Measurements from ENCODE around the gene UBR2. TPM values are rescaled to one million over a fixed set of nuclear protein-coding genes. Genes with fewer than 3 reads are reported as not detected.

UBR2 gene
- total RNA-seq, 4 donors from 2014 or later, result 36.3 to 54.0 (median 44.3) TPM

DNA sequence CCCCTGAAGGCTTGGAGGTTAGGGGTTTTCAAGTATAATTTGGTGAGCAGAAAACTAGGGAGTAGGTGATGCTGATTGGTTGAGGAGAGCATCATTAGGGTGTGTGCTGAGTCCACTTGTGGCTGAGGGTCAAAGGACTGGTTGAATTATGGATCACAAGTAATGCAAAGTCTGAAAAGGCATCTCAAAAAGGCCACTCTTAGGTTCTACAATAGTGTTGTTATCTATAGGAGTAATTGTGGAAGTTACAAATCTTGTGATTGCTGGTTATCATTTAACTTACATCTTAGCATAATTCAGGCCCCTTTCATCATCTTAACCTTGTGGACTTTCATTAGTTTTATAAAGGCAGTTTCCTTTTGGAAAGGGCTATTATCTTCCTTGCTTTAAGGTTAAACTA is 60.8 kb downstream of the UBR2 start:
- TF ChIP-seq, protein P1, sequence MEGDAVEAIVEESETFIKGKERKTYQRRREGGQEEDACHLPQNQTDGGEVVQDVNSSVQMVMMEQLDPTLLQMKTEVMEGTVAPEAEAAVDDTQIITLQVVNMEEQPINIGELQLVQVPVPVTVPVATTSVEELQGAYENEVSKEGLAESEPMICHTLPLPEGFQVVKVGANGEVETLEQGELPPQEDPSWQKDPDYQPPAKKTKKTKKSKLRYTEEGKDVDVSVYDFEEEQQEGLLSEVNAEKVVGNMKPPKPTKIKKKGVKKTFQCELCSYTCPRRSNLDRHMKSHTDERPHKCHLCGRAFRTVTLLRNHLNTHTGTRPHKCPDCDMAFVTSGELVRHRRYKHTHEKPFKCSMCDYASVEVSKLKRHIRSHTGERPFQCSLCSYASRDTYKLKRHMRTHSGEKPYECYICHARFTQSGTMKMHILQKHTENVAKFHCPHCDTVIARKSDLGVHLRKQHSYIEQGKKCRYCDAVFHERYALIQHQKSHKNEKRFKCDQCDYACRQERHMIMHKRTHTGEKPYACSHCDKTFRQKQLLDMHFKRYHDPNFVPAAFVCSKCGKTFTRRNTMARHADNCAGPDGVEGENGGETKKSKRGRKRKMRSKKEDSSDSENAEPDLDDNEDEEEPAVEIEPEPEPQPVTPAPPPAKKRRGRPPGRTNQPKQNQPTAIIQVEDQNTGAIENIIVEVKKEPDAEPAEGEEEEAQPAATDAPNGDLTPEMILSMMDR (IDR thresholded peaks at IDR 0.05), result no peak
- no peak for TF ChIP-seq POLR2A (IDR thresholded peaks at IDR 0.05)
- H3K9me3 ChIP-seq, result no peaks in the 10 kb centered on the region
- H3K27ac ChIP-seq, result no peak overlapping the region
- H3K4me1 ChIP-seq, result peaks cover 9 to 11% of the 10 kb centered on the region in 2 donors
- intact Hi-C loops (cut with DNase I), result no loop called here
- no peaks in the 10 kb centered on the region for H3K27me3 ChIP-seq
- no peak overlapping the region for H3K4me3 ChIP-seq (replicated peaks in 1 of 3)
- DNase-seq, result no peak
- H3K36me3 ChIP-seq, result peaks cover 0 to 5% of the 10 kb centered on the region in 2 donors

DNA sequence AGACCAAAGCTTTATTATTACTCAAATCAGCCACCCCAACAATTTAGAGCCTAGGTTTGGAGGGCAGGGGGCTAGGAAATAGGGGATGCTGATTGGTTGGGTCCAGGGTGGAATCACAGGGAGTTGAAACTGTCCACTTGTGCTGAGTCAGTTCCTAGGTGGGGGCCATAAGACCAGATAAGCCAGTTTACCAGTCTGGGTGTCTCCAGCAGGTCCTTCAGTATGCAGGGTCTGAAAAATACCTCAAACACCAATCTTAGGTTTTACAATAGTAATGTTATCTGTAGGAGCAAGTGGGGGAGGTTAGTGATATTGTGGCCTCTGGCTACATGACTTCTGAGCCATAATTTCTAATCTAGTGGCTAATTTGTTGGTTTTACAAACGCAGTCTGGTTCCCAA is 63.2 kb downstream of the UBR2 start:
- WGBS, 2 donors, result 61 to 62% methylated on average over 1 of the region's 1 CpG
- intact Hi-C loops (cut with DNase I), result no loop called here
- Histone ChIP-seq H3K27ac (peak overlapping the region in 1 of 3 donors; percentile 32), H3K4me1 (peaks cover 9 to 11% of the 10 kb centered on the region in 2 donors), H3K9me3 (no peaks in the 10 kb centered on the region), H3K36me3 (no peaks in the 10 kb centered on the region), H3K4me3 (replicated peaks in 1 of 3) (no peak overlapping the region), H3K27me3 (no peaks in the 10 kb centered on the region)
- TF ChIP-seq, protein P1 (IDR thresholded peaks at IDR 0.05), result no peak
- TF ChIP-seq POLR2A (IDR thresholded peaks at IDR 0.05), result no peak
- no peak for DNase-seq

DNA sequence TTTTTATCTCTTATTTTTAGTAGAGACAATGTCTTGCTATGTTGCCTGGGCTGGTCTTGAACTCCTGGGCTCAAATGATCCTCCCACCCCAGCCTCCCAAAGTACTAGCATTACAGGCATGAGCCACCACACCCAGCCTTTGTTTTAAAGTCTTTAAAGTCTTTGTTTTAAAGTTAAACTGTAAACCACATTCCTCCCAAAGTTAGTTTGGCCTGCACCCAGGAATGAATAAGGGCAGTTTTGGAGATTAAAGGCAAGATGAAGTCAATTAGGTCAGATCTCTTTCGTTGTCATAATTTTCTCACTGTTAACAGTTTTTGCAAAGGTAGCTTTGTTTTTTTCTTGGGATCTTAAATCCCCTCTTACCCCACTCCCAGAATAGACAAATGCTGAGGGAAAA is 63.8 kb downstream of the UBR2 start:
- Histone ChIP-seq H3K9me3 (no peaks in the 10 kb centered on the region), H3K27ac (peak overlapping the region in 1 of 3 donors; percentile 32), H3K4me1 (peaks cover 9 to 11% of the 10 kb centered on the region in 2 donors), H3K4me3 (replicated peaks in 1 of 3) (no peak overlapping the region), H3K27me3 (no peaks in the 10 kb centered on the region), H3K36me3 (peaks cover 0 to 3% of the 10 kb centered on the region in 2 donors)
- intact Hi-C loops (cut with DNase I), result no loop called here
- 70 to 82% methylated on average over 1 of the region's 1 CpG for WGBS, 2 donors
- no peak for TF ChIP-seq POLR2A (IDR thresholded peaks at IDR 0.05)
- TF ChIP-seq, protein P1 (IDR thresholded peaks at IDR 0.05), result no peak
- DNase-seq, result no peak

DNA sequence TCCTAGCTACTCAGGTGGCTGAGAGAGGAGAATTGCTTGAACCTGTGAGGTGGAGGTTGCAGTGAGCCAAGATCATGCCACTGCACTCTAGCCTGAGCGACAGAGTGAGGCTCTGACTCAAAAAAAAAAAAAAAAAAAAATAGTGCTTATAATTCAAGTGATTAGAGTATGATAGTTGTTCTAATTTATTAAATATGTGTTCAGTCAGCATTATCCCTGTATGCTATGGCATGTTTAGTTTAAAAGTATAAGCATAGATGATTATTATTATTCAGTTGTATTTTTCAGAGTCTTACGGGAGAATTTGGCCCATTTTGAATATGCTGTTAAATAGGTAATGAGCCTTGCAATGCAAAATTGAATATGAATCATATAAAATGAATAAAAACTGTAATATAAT is 64.8 kb downstream of the UBR2 start:
- intact Hi-C loops (cut with DNase I), result no loop called here
- H3K4me3 ChIP-seq (replicated peaks in 1 of 3), result no peak overlapping the region
- WGBS, 2 donors, result 98 to 99% methylated on average over 2 of the region's 2 CpGs
- H3K27me3 ChIP-seq, result no peaks in the 10 kb centered on the region
- H3K9me3 ChIP-seq, result no peaks in the 10 kb centered on the region
- TF ChIP-seq, protein P1 (IDR thresholded peaks at IDR 0.05), result no peak
- no peak for TF ChIP-seq POLR2A (IDR thresholded peaks at IDR 0.05)
- peaks cover 0 to 12% of the 10 kb centered on the region in 2 donors for H3K36me3 ChIP-seq
- peaks cover 9 to 11% of the 10 kb centered on the region in 2 donors for H3K4me1 ChIP-seq
- DNase-seq, result no peak
- H3K27ac ChIP-seq, result no peak overlapping the region

DNA sequence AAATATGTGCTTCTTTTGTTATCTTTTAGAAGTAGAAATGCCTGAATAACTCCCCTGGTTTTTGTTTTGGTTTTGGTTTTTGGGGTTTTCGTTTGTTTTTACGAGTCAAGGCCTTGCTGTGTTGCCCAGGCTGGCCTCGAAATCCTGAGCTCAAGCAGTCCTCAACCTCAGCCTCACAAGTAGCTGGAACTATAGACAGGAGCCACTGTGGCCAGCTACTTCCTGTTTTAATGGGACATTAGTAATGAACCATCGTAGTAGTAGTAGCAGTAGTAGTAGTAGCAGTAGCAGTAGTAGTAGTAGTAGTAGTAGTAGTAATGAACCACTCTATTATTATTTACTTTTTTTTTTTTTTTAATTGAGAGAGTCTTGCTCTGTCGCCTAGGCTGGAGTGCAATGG is 66.0 kb downstream of the UBR2 start:
- Histone ChIP-seq H3K27ac (no peak overlapping the region), H3K36me3 (peaks cover under 1 to 18% of the 10 kb centered on the region in 2 donors), H3K4me3 (replicated peaks in 1 of 3) (no peak overlapping the region), H3K9me3 (no peaks in the 10 kb centered on the region), H3K4me1 (peaks cover 9 to 11% of the 10 kb centered on the region in 2 donors), H3K27me3 (no peaks in the 10 kb centered on the region)
- intact Hi-C loops (cut with DNase I), result no loop called here
- 85 to 87% methylated on average over 5 of the region's 5 CpGs for WGBS, 2 donors
- DNase-seq, result no peak
- TF ChIP-seq, protein P1 (IDR thresholded peaks at IDR 0.05), result no peak
- TF ChIP-seq POLR2A (IDR thresholded peaks at IDR 0.05), result no peak

Data from thyroid gland (tissue), 4 donors.